ENCODE data around the gene LRP6. TPM values are rescaled to one million over a fixed set of nuclear protein-coding genes. Genes with fewer than 3 reads are reported as not detected.

Gene LRP6
- total RNA-seq, 1 donor from 2014 or later, result 44.4 TPM

DNA sequence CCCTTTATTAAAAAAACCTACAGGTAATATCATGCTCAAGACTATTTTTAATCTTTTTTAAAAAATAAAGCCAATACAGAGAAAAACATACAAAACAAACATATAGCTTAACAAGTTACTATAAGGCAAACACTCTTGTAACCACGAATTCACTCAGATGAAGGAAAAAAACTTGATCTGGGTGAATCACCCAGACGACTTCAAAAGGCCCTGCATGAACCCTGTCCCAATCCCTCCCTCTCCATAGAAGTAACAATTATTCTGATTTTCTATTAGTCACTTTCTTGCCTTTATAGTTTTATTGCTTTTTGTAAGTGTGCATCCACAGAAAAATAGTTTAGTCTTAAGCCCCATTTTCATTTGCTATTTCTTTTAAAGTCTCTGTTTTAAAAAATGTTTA lies 72.6 kb downstream of the LRP6 start:
- Histone ChIP-seq H3K4me3 (ENCODE audit: low read length in 3 of 3) (no peak overlapping the region), H3K4me1 (ENCODE audit: control insufficient read depth in 3 of 3, insufficient read depth in 3 of 3, low read length in 3 of 3) (peaks cover 2 to 10% (median 3%) of the 10 kb centered on the region in 3 donors)

GRCh38 chr12:12191008-12191407 lies 75.8 kb downstream of the LRP6 start:
- Histone ChIP-seq H3K4me1 (ENCODE audit: control insufficient read depth in 3 of 3, insufficient read depth in 3 of 3, low read length in 3 of 3) (peaks cover 2 to 10% (median 3%) of the 10 kb centered on the region in 3 donors), H3K4me3 (ENCODE audit: low read length in 3 of 3) (no peak overlapping the region), H3K27me3 (ENCODE audit: control insufficient read depth in 3 of 3, insufficient read depth in 3 of 3, low read length in 3 of 3) (no peaks in the 10 kb centered on the region), H3K27ac (ENCODE audit: low read depth, low read length) (no peak overlapping the region), H3K9ac (ENCODE audit: low read depth in 1 of 3, low read length in 3 of 3) (no peak overlapping the region), H3K36me3 (ENCODE audit: control insufficient read depth in 3 of 3, insufficient read depth in 3 of 3, low read length in 3 of 3) (peaks cover 0 to 3% (median 2%) of the 10 kb centered on the region in 3 donors), H3K9me3 (ENCODE audit: control insufficient read depth in 3 of 3, low read length in 3 of 3) (no peaks in the 10 kb centered on the region)

More for the DNA sequence above, 72.6 kb downstream of the LRP6 start:
- Histone ChIP-seq H3K36me3 (ENCODE audit: control insufficient read depth in 3 of 3, insufficient read depth in 3 of 3, low read length in 3 of 3) (peaks cover 0 to 4% (median 0%) of the 10 kb centered on the region in 3 donors), H3K9me3 (ENCODE audit: control insufficient read depth in 3 of 3, low read length in 3 of 3) (no peaks in the 10 kb centered on the region), H3K9ac (ENCODE audit: low read depth in 1 of 3, low read length in 3 of 3) (no peak overlapping the region), H3K27me3 (ENCODE audit: control insufficient read depth in 3 of 3, insufficient read depth in 3 of 3, low read length in 3 of 3) (no peaks in the 10 kb centered on the region), H3K27ac (ENCODE audit: low read depth, low read length) (no peak overlapping the region)

DNA sequence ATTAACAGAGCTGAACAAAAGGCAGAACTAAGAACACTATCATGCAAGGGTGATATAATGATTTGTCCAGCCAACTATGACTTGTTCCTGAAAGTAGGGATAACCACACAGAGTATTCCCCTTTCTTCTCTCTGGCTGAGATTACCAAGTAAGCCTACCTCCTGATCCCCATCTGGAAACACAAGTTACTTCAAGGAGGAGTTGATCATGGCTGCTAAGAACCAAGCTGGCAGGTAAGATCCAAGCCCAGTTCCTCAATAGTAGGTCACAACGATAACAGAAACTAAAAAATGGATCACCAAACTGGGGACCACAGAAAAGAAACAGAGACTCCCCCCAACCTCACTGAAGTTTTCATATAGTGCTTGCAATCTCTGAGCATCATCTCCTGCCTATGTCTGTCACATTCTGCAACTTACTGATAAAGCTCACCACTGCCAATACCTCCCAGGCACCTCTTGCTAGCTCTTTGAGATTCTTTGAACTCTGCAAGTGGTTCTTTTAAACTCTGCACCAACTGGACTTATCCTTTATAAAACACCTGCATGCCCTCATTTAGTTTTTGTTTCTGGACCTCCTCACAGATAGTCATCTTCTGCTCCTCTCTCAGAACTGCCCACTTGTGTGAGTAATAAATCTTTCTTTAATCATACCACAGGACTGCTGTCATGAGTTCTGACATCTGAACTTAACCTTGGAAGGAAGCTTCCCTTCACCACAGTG lies 76.6 kb downstream of the LRP6 start:
- peaks cover 0 to 3% (median 2%) of the 10 kb centered on the region in 3 donors for H3K36me3 ChIP-seq (ENCODE audit: control insufficient read depth in 3 of 3, insufficient read depth in 3 of 3, low read length in 3 of 3)
- no peak overlapping the region for H3K9ac ChIP-seq (ENCODE audit: low read depth in 1 of 3, low read length in 3 of 3)
- H3K4me3 ChIP-seq (ENCODE audit: low read length in 3 of 3), result no peak overlapping the region
- H3K27me3 ChIP-seq (ENCODE audit: control insufficient read depth in 3 of 3, insufficient read depth in 3 of 3, low read length in 3 of 3), result no peaks in the 10 kb centered on the region
- no peak overlapping the region for H3K27ac ChIP-seq (ENCODE audit: low read depth, low read length)
- no peaks in the 10 kb centered on the region for H3K9me3 ChIP-seq (ENCODE audit: control insufficient read depth in 3 of 3, low read length in 3 of 3)
- peaks cover 2 to 10% (median 3%) of the 10 kb centered on the region in 3 donors for H3K4me1 ChIP-seq (ENCODE audit: control insufficient read depth in 3 of 3, insufficient read depth in 3 of 3, low read length in 3 of 3)

- Histone ChIP-seq H3K4me3 (ENCODE audit: low read length in 3 of 3) (no peak overlapping the region), H3K36me3 (ENCODE audit: control insufficient read depth in 3 of 3, insufficient read depth in 3 of 3, low read length in 3 of 3) (peaks cover 0 to 3% (median 2%) of the 10 kb centered on the region in 3 donors), H3K9ac (ENCODE audit: low read depth in 1 of 3, low read length in 3 of 3) (no peak overlapping the region), H3K4me1 (ENCODE audit: control insufficient read depth in 3 of 3, insufficient read depth in 3 of 3, low read length in 3 of 3) (peaks cover 6 to 9% (median 8%) of the 10 kb centered on the region in 3 donors), H3K27ac (ENCODE audit: low read depth, low read length) (no peak overlapping the region), H3K27me3 (ENCODE audit: control insufficient read depth in 3 of 3, insufficient read depth in 3 of 3, low read length in 3 of 3) (no peaks in the 10 kb centered on the region), H3K9me3 (ENCODE audit: control insufficient read depth in 3 of 3, low read length in 3 of 3) (no peaks in the 10 kb centered on the region)
These were observed 81.4 kb downstream of the LRP6 start for GRCh38 chr12:12185414-12185813.

DNA sequence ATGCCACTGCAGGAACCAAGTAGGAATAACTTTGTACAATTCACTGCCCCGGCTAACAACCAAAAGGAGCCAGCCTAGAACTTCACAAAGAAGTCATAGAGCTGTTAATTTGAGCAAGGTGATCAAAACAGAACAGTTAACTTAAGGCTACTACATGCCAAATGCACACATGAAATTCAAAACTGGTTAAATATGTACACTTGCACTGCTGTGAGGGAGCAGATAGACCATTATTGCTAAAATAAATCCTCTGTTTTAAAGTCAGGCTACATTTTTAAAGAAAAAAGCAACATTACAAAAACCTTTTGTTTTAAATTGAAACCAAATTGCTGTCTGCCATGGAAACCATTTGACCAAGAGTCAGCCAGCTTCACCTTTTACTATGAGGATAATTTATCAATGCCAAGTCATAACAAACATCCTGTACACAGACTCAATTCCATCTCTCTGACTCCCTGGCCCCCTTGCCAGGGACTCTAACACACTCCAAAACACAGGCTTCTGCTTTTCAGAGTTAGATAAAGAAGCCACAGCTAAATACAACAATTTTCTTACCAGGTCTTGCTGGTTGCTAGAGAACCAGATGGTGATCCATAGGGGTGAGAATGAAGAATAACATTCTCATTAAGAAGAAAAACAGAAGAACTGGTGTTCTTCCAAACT lies 84.0 kb downstream of the LRP6 start:
- H3K27me3 ChIP-seq (ENCODE audit: control insufficient read depth in 3 of 3, insufficient read depth in 3 of 3, low read length in 3 of 3), result no peaks in the 10 kb centered on the region
- H3K4me3 ChIP-seq (ENCODE audit: low read length in 3 of 3), result no peak overlapping the region
- H3K4me1 ChIP-seq (ENCODE audit: control insufficient read depth in 3 of 3, insufficient read depth in 3 of 3, low read length in 3 of 3), result peaks cover 5 to 13% (median 6%) of the 10 kb centered on the region in 3 donors
- H3K9me3 ChIP-seq (ENCODE audit: control insufficient read depth in 3 of 3, low read length in 3 of 3), result no peaks in the 10 kb centered on the region
- peaks cover 0 to 4% (median 2%) of the 10 kb centered on the region in 3 donors for H3K36me3 ChIP-seq (ENCODE audit: control insufficient read depth in 3 of 3, insufficient read depth in 3 of 3, low read length in 3 of 3)
- H3K9ac ChIP-seq (ENCODE audit: low read depth in 1 of 3, low read length in 3 of 3), result no peak overlapping the region
- peak overlapping the region; percentile 13 for H3K27ac ChIP-seq (ENCODE audit: low read depth, low read length)

GRCh38 chr12:12181511-12181910 lies 85.3 kb downstream of the LRP6 start:
- Histone ChIP-seq H3K9me3 (ENCODE audit: control insufficient read depth in 3 of 3, low read length in 3 of 3) (no peaks in the 10 kb centered on the region), H3K9ac (ENCODE audit: low read depth in 1 of 3, low read length in 3 of 3) (no peak overlapping the region), H3K4me3 (ENCODE audit: low read length in 3 of 3) (no peak overlapping the region), H3K36me3 (ENCODE audit: control insufficient read depth in 3 of 3, insufficient read depth in 3 of 3, low read length in 3 of 3) (peaks cover 0 to 2% (median 0%) of the 10 kb centered on the region in 3 donors), H3K27ac (ENCODE audit: low read depth, low read length) (no peak overlapping the region), H3K4me1 (ENCODE audit: control insufficient read depth in 3 of 3, insufficient read depth in 3 of 3, low read length in 3 of 3) (peaks cover 5 to 13% (median 6%) of the 10 kb centered on the region in 3 donors), H3K27me3 (ENCODE audit: control insufficient read depth in 3 of 3, insufficient read depth in 3 of 3, low read length in 3 of 3) (no peaks in the 10 kb centered on the region)

GRCh38 chr12:12180575-12180974 lies 86.3 kb downstream of the LRP6 start:
- Histone ChIP-seq H3K4me1 (ENCODE audit: control insufficient read depth in 3 of 3, insufficient read depth in 3 of 3, low read length in 3 of 3) (peaks cover 5 to 13% (median 6%) of the 10 kb centered on the region in 3 donors), H3K9me3 (ENCODE audit: control insufficient read depth in 3 of 3, low read length in 3 of 3) (no peaks in the 10 kb centered on the region), H3K27me3 (ENCODE audit: control insufficient read depth in 3 of 3, insufficient read depth in 3 of 3, low read length in 3 of 3) (no peaks in the 10 kb centered on the region), H3K36me3 (ENCODE audit: control insufficient read depth in 3 of 3, insufficient read depth in 3 of 3, low read length in 3 of 3) (peaks cover 0 to 2% (median 0%) of the 10 kb centered on the region in 3 donors), H3K4me3 (ENCODE audit: low read length in 3 of 3) (no peak overlapping the region), H3K27ac (ENCODE audit: low read depth, low read length) (no peak overlapping the region), H3K9ac (ENCODE audit: low read depth in 1 of 3, low read length in 3 of 3) (no peak overlapping the region)

DNA sequence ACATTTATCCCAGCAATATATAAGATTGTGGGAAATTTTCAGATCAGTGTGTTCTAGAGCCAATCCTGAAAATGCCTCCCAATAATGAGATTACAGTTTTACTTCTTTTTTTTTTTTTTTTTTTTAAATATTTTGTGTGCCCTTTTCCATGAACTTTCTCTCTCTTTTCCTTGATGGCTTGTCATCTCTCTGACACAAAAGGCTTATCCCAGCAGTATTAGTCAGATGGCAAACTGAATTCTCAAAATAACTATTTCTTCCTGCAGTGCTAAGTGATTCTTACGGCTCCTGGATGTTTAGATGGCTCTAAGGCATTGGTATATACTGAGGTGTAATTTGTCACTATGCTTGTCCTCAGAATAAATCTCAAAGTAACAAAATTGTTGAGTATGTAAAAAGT lies 86.7 kb downstream of the LRP6 start:
- Histone ChIP-seq H3K9me3 (ENCODE audit: control insufficient read depth in 3 of 3, low read length in 3 of 3) (no peaks in the 10 kb centered on the region), H3K27me3 (ENCODE audit: control insufficient read depth in 3 of 3, insufficient read depth in 3 of 3, low read length in 3 of 3) (no peaks in the 10 kb centered on the region), H3K9ac (ENCODE audit: low read depth in 1 of 3, low read length in 3 of 3) (no peak overlapping the region), H3K4me1 (ENCODE audit: control insufficient read depth in 3 of 3, insufficient read depth in 3 of 3, low read length in 3 of 3) (peaks cover 5 to 13% (median 6%) of the 10 kb centered on the region in 3 donors), H3K36me3 (ENCODE audit: control insufficient read depth in 3 of 3, insufficient read depth in 3 of 3, low read length in 3 of 3) (peaks cover 0 to 2% (median 0%) of the 10 kb centered on the region in 3 donors), H3K4me3 (ENCODE audit: low read length in 3 of 3) (no peak overlapping the region), H3K27ac (ENCODE audit: low read depth, low read length) (no peak overlapping the region)

DNA sequence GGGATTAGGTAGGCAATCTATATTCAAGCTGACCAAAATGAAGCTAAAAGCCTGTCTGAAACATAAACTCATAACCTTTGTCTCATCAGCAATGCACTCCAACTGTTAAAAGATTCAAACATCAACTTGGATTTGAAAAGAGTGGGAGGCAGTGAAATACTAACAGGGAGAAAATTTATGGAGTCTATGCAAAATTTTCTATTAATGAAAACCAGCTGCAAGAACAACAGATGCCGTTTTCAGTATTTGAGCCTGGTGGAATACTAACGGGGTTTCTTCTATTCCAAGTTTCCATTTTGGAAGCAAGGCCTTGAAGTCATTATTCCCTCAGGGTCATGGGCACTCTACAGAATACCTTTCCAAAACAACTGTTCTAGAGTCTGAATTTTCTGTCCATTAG lies 88.3 kb downstream of the LRP6 start:
- Histone ChIP-seq H3K4me3 (ENCODE audit: low read length in 3 of 3) (no peak overlapping the region), H3K9ac (ENCODE audit: low read depth in 1 of 3, low read length in 3 of 3) (no peak overlapping the region), H3K36me3 (ENCODE audit: control insufficient read depth in 3 of 3, insufficient read depth in 3 of 3, low read length in 3 of 3) (peaks cover 0 to 2% (median 0%) of the 10 kb centered on the region in 3 donors), H3K27me3 (ENCODE audit: control insufficient read depth in 3 of 3, insufficient read depth in 3 of 3, low read length in 3 of 3) (no peaks in the 10 kb centered on the region), H3K27ac (ENCODE audit: low read depth, low read length) (no peak overlapping the region), H3K9me3 (ENCODE audit: control insufficient read depth in 3 of 3, low read length in 3 of 3) (no peaks in the 10 kb centered on the region), H3K4me1 (ENCODE audit: control insufficient read depth in 3 of 3, insufficient read depth in 3 of 3, low read length in 3 of 3) (peaks cover 5 to 13% (median 6%) of the 10 kb centered on the region in 3 donors)

DNA sequence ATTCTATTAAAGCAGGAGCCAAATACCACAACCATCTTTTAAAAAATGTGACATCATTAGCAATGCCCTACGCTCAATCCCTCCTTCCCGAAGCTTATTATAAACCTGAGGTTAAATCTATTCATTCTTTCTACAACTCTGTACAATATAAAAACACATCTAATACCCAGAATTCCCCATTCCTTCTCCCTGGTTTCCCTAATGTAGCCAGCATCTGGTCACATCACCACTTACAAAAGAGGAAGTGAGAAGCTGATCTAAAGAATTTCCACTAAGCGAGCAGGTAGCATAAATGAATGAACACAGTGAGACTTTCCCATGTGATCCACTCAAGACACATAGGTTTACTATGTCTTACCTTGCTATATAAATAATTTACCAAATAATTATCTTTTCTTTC lies 90.4 kb downstream of the LRP6 start:
- Histone ChIP-seq H3K36me3 (ENCODE audit: control insufficient read depth in 3 of 3, insufficient read depth in 3 of 3, low read length in 3 of 3) (peaks cover 0 to 2% (median 0%) of the 10 kb centered on the region in 3 donors), H3K9me3 (ENCODE audit: control insufficient read depth in 3 of 3, low read length in 3 of 3) (no peaks in the 10 kb centered on the region), H3K4me1 (ENCODE audit: control insufficient read depth in 3 of 3, insufficient read depth in 3 of 3, low read length in 3 of 3) (peaks cover 0 to 4% (median 4%) of the 10 kb centered on the region in 3 donors), H3K27ac (ENCODE audit: low read depth, low read length) (no peak overlapping the region), H3K27me3 (ENCODE audit: control insufficient read depth in 3 of 3, insufficient read depth in 3 of 3, low read length in 3 of 3) (no peaks in the 10 kb centered on the region), H3K9ac (ENCODE audit: low read depth in 1 of 3, low read length in 3 of 3) (no peak overlapping the region), H3K4me3 (ENCODE audit: low read length in 3 of 3) (no peak overlapping the region)
